Head of caudate nucleus (tissue), 42 donors: ENCODE data around the gene SLC36A2.
"Not testable (repeated sequence)": the region's sequence is repeated elsewhere in the genome, so short reads cannot be mapped to it uniquely, and the experiment has no call there.

Source experiments
- DNase-seq, 42 donors: peaks; one replicate each; pipeline versions ENCODE4 v3.0.0 to v3.0.0-alpha.2; 2020 to 2021; ENCODE audit warnings: mixed read lengths in 7 of 42
- intact Hi-C: fragments of 100-400 bp; cut with DNase I; formaldehyde crosslinking; loops from one replicate; pipeline ENCODE4 v1.15.0; 2022

Gene SLC36A2

DNA sequence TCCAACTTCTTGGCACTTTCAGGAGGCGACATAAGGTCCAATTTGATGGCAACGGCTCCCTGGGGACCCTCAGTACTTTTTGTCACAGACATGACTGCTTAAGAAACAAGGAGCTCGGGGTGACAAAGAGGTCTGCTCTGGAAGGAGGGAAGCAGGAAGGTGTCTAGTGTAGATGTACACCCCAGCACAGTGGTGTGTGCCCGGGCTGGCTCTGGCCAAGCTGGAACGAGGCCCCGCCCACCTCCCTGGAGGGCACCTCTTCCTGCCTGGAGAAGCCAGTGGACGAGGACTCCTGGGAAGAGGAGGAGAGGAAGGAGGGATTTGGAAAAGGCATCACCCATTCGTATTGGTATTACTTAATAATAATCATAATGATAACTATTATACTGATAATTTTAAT is at the start of gene SLC36A2:
Gene SLC36A2, minus strand, starts transcription at position 191 of the 400 bp plus-strand sequence. Its CDS starts 99 bp downstream, at position 92.
- intact Hi-C loops, result no loop called here
- no peak for DNase-seq

- intact Hi-C loops, result no loop called here
Observed at GRCh38 chr5:151388960-151389359, 41.6 kb upstream of the SLC36A2 start.

DNA sequence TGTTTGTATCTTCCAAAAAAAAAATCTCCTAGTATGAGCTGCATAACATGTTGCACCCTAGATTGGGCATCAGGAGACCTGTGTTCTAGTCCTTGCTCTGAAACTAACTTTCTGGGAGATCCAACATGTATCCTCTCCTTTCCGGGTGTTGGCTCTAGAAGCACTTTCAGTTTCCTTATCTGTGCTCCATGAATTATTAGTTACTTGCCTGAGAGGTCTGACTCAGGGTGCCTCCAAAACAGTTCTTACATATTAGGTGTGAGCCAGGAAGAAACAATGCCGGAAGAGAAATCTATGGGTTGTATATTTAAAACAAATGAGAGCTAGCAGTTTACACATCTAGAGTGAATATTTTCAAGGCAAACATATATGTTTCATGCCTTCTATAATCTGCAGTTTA is 36.7 kb upstream of the SLC36A2 start:
- intact Hi-C loops, result no loop called here
- DNase-seq, result no peak

More at GRCh38 chr5:151388960-151389359, 41.6 kb upstream of the SLC36A2 start:
- DNase-seq, result no peak

GRCh38 chr5:151383011-151383410 is 35.7 kb upstream of the SLC36A2 start:
- intact Hi-C loops, result no loop called here
- no peak for DNase-seq

DNA sequence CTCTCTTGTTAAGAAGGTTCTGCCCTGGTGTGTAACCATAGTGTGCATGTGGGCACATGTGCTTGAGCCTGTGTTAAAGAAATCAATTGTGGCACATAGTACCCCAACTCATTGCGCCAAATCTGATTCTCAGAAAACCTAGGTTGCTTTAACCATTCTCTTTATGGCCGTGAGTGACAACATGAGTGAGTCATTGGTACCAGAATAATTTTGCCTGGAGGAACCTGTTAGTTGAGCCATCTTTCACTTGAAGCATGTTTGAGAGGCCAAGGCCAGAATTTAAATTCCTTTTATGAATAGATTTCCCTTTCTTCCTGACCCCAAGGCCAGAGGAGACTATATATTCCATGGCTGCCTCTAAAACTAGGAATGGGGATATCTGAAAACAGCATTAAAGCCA is 35.2 kb upstream of the SLC36A2 start:
- no peak for DNase-seq
- intact Hi-C loops, result no loop called here

DNA sequence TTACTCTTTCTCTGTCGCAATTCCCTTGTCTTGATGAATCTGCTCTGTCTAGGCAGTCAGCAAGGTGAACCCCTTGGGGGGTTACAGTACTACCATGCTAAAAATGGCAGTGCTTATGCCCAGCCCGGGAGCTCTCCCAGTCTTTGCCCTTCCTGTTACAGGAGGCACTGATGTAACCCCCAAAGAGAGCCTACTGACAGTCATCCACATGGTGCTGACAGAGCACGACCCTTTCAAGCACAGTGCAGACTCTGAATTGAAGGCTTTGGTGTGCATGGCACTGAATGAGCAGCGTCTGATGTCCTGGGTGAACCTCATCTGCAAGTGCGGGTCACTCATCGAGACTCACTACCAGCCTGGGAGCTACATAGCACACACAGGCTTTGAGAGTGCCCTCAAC is 34.5 kb upstream of the SLC36A2 start:
- no peak for DNase-seq
- intact Hi-C loops, result no loop called here

- intact Hi-C loops, result no loop called here
- DNase-seq, result no peak
Observed at GRCh38 chr5:151378616-151379015, 31.3 kb upstream of the SLC36A2 start.

DNA sequence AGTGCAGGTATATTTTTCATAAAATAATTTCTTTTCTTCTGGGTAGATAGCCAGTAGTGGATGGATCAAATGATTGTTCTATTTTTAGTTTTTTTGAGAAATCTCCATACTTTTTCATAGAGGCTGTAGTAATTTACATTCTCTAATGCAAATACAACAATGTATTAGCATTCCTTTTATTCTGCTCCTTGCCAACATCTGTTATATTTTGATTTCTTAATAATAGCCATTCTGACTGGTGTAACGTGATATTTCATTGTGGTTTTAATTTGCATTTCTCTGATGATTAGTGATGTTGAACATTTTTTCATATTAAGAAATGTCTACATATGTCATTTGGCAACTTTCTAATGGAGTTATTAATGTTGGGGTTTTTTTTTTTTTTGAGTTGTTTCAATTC is 27.2 kb upstream of the SLC36A2 start:
- intact Hi-C loops, result no loop called here

GRCh38 chr5:151367038-151367437 is 19.7 kb upstream of the SLC36A2 start:
- intact Hi-C loops, DNase-seq: not testable (repeated sequence)

More for the DNA sequence above, 27.2 kb upstream of the SLC36A2 start:
- DNase-seq, result no peak

GRCh38 chr5:151363673-151364072 is 16.3 kb upstream of the SLC36A2 start:
- no peak for DNase-seq
- intact Hi-C loops, result no loop called here

GRCh38 chr5:151362970-151363369 is 15.6 kb upstream of the SLC36A2 start:
- no peak for DNase-seq
- intact Hi-C loops, result no loop called here

GRCh38 chr5:151359391-151359790 is 12.0 kb upstream of the SLC36A2 start:
- no peak for DNase-seq
- intact Hi-C loops, result no loop called here

DNA sequence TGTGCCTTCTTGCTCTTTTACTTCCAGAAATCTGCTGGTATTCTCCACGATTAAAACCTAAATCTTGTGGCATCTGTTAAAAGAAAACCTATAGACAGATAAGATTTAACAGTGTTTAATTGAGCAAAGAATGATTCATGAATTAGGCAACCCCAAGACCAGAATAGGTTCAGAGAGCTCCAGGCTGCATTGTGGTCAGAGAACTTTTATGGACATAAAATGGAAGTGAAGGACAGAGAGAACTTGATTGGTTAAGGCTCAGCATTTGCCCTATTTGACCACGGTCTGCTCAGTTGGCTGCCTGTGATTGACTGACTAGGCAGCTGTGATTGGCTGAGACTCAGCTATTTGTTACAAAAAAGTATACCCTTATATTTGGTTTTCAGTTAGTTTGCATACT is 10.4 kb upstream of the SLC36A2 start:
- DNase-seq, result no peak
- intact Hi-C loops, result no loop called here

- DNase-seq, result no peak
- intact Hi-C loops, result no loop called here
Observed at GRCh38 chr5:151357097-151357496, 9.7 kb upstream of the SLC36A2 start.

GRCh38 chr5:151351671-151352070 is 4.3 kb upstream of the SLC36A2 start:
- DNase-seq, result no peak
- intact Hi-C loops, result no loop called here

DNA sequence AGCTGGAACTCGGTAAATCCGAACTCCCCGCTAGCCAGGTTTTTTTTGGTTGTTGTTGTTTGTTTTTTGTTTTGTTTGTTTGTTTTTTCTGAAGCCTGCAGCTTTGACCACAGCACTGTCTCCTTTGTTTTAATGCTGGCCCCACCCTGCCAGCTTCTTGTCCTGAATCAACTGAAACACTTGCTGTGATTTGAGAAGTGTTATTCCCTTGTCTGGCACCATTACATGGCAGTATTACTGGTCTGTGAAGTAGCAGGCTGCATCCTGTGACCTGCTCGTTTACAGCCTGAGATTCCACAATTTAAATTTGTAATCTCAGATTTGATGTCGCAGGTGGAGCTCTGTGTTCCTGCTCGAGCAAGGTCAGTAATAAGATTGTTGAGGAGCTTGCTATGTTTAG is 1.4 kb upstream of the SLC36A2 start:
- no peak for DNase-seq
- intact Hi-C loops, result no loop called here

- DNase-seq, result no peak
Observed at GRCh38 chr5:151345808-151346478, 1.4 kb downstream of the SLC36A2 start.

DNA sequence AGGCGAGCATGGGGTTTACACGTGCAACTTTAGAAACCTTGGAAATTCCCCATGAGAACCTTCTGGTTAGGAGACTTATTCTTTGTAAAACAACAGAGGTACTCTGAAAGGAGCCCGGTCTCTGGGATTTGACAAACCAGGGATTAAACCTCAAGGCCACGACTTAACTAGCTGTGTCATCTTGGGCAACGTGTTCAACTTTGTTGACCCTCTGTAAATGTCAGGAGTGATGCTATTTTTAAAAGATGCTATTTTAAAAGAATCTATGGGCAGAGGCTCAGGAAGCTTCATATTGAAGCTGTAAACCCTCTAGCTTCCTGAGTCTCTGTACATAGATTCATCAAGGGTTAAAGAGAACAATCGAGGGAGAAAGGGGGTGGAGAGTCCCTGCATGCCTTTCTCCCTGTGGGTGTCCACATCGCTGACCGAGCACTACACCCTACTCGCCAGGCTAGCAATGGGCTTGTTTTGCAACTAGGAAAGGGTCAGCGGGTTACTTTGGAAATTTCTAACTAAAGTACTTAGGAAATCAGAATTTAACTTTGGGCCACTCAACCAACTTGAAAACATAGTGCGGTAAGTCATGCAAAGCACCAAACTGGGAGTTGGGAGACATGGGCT is 2.1 kb downstream of the SLC36A2 start:
- intact Hi-C loops, result no loop called here
- no peak for DNase-seq

More at GRCh38 chr5:151345808-151346478, 1.4 kb downstream of the SLC36A2 start:
- intact Hi-C loops, result no loop called here

DNA sequence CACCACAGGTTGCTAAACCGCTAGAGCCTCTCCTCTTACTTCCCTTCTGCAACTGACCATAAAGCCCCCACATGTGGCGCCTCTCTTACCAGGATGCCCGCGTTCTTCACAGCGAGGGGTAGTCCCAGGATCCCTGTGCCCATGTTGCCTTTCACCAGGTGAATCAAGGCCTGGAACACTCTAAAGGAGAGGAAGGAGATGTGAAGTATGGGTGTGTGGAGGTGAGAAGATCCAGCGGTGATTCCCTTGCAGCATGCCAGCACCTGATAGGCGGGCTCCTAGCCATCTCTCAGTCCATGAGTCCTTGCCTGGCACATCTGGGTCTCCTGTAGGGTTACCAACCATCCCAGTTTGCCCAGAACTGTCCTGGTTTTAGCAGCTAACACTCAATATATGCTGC is 3.3 kb downstream of the SLC36A2 start:
- intact Hi-C loops, result no loop called here
- no peak for DNase-seq

DNA sequence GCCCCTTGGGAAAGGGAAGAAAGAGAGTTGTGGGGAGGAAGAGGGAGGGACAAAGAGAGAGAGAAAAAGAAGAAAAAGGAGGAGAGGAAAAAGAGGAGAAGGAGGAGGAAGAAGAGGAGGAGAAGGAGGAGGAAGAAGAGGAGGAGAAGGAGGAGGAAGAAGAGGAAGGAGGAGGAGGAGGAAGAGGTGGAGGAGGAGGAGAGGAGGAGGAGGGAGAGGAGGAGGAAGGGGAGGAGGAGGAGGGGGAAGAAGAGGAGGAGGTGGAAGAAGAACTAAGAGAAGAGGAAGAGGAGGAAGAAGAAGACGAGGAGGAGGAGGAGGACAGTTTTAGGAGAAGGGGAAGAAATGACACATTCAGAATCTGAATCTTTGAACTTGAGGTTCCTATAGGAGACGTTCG is 7.4 kb downstream of the SLC36A2 start:
- DNase-seq, result no peak
- intact Hi-C loops, result no loop called here

- DNase-seq, result no peak
- intact Hi-C loops, result no loop called here
Observed at GRCh38 chr5:151338734-151339133, 8.6 kb downstream of the SLC36A2 start.
